ENCODE data around the gene HS6ST1. TPM values are rescaled to one million over a fixed set of nuclear protein-coding genes. Genes with fewer than 3 reads are reported as not detected.

The HS6ST1 gene
- total RNA-seq, 2 experiments from 2014 or later: 9.1 to 9.6 TPM

DNA sequence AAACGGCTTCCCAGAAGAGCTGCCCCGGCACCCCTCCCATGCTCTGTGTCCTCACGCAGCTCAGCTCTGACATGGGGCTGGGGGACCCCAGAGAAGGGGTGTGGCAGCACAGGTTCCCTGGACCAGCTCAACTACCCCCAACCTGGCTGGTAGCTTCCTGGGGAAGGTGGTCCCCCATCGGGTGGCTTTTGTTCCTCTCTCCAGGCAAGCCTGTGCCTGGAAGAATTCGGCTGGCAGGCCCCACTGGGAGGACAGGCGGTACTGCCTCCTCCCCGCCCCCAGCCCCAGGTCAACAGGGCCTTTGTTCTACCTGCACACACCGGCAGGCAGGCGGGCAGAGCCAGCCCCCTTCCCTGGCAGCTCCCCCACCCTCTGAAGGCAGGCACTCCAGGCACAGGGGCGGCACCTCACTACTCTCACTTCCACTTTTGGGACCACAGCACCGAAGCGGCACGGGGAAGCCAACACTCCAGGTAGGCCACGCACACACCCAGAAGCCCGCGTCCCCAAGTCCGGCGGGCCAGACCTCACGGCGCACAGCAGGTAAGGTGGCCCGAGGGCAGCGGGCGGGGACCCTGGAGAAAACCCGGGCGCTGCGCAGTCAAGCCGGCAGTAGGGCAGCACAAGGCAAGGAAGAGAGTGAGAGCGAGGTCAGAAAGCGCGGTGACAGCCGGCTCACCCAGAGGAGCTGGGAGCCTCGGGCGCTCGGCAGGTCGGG lies 1.3 kb downstream of the HS6ST1 start:
- CTCF ChIA-PET: no interaction called here
- Mint-ChIP-seq H3K27ac (no peak overlapping the region), H3K4me1 (ENCODE audit: low read depth) (peaks cover 40% of the 10 kb centered on the region), H3K36me3 (no peaks in the 10 kb centered on the region), H3K9me3 (no peaks in the 10 kb centered on the region), H3K27me3 (no peaks in the 10 kb centered on the region), H3K4me3 (peak overlapping the region; percentile 79)
- peak; percentile 40 for DNase-seq
- intact Hi-C loops (cut with micrococcal nuclease): loop anchor here (5.0 kb wide), 2 partner anchors 140 to 290 kb away; partner anchors contain the start of gene SAP130
- POLR2A ChIA-PET: interaction anchor here (1.1 kb wide), 1 partner anchor 8 kb away, joined by 3 read pairs; no protein-coding TSS in a partner anchor

- H3K27me3 Mint-ChIP-seq: no peaks in the 10 kb centered on the region
- ChIA-PET POLR2A (interaction anchor here (1.1 kb wide), 1 partner anchor 9 kb away, joined by 3 read pairs; no protein-coding TSS in a partner anchor), CTCF (no interaction called here)
- intact Hi-C loops (cut with micrococcal nuclease): loop anchor here (5.0 kb wide), 2 partner anchors 139 to 289 kb away; partner anchors contain the start of gene SAP130
- H3K4me1 Mint-ChIP-seq (ENCODE audit: low read depth): peaks cover 40% of the 10 kb centered on the region
- no peaks in the 10 kb centered on the region for H3K9me3 Mint-ChIP-seq
- H3K4me3 Mint-ChIP-seq: peak overlapping the region; percentile 79
- peak; percentile 8 for DNase-seq
- no peak overlapping the region for H3K27ac Mint-ChIP-seq
- no peaks in the 10 kb centered on the region for H3K36me3 Mint-ChIP-seq
These were observed 1.9 kb downstream of the HS6ST1 start for GRCh38 chr2:128316777-128317180.

GRCh38 chr2:128315829-128316776 lies 2.6 kb downstream of the HS6ST1 start:
- no peak overlapping the region for H3K27ac Mint-ChIP-seq
- peaks cover 35% of the 10 kb centered on the region for H3K4me1 Mint-ChIP-seq (ENCODE audit: low read depth)
- no peaks in the 10 kb centered on the region for H3K36me3 Mint-ChIP-seq
- ChIA-PET CTCF (interaction anchor here (0.6 kb wide), 1 partner anchor 252 kb away, joined by 5 read pairs; no protein-coding TSS in a partner anchor), POLR2A (no interaction called here)
- intact Hi-C loops (cut with micrococcal nuclease): loop anchor here (5.0 kb wide), 2 partner anchors 139 to 289 kb away; partner anchors contain the start of gene SAP130
- H3K27me3 Mint-ChIP-seq: no peaks in the 10 kb centered on the region
- DNase-seq: peak; percentile 8
- no peaks in the 10 kb centered on the region for H3K9me3 Mint-ChIP-seq
- peak overlapping the region; percentile 79 for H3K4me3 Mint-ChIP-seq

DNA sequence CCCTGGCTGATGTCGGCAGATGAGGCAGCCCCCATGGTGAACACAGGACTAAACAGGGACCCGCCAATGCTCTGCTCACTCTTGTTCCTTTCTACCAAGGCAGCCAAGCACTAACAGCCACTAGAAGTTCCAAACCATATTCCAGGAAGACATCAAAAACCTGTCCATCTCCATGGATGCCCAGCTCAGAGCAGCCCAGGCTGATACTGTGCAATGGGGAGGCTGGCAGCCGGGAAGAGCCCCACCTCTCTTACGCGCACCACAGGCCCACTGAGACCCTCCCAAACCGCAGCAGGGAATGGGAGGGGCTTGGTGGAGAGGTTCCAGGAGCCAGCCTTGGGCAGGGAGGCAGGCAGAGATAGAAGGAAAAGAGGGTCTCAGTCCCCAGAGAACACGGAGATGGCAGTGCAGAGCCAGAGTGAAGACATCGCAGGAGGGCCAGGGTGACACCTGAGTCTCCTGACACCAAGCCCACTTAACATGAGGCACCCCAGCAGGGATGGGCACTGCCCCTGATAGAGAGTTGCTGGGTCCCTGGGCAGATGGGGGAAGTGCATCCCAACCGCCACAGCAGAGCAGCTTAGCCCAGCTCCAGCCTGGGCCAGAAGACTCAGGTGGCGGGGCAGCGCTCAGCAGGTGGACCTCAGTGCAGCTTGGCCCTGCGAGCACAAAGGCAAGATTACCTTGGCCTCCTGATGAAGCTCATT lies 3.4 kb downstream of the HS6ST1 start:
- Mint-ChIP-seq H3K4me3 (no peak overlapping the region), H3K27ac (no peak overlapping the region), H3K9me3 (no peaks in the 10 kb centered on the region), H3K4me1 (ENCODE audit: low read depth) (peaks cover 37% of the 10 kb centered on the region), H3K36me3 (no peaks in the 10 kb centered on the region), H3K27me3 (no peaks in the 10 kb centered on the region)
- intact Hi-C loops (cut with micrococcal nuclease): loop anchor here (5.0 kb wide), 2 partner anchors 138 to 288 kb away; partner anchors contain the start of gene SAP130
- CTCF ChIA-PET: interaction anchor here (0.6 kb wide), 1 partner anchor 251 kb away, joined by 5 read pairs; no protein-coding TSS in a partner anchor
- POLR2A ChIA-PET: no interaction called here
- peak; percentile 6 for DNase-seq

DNA sequence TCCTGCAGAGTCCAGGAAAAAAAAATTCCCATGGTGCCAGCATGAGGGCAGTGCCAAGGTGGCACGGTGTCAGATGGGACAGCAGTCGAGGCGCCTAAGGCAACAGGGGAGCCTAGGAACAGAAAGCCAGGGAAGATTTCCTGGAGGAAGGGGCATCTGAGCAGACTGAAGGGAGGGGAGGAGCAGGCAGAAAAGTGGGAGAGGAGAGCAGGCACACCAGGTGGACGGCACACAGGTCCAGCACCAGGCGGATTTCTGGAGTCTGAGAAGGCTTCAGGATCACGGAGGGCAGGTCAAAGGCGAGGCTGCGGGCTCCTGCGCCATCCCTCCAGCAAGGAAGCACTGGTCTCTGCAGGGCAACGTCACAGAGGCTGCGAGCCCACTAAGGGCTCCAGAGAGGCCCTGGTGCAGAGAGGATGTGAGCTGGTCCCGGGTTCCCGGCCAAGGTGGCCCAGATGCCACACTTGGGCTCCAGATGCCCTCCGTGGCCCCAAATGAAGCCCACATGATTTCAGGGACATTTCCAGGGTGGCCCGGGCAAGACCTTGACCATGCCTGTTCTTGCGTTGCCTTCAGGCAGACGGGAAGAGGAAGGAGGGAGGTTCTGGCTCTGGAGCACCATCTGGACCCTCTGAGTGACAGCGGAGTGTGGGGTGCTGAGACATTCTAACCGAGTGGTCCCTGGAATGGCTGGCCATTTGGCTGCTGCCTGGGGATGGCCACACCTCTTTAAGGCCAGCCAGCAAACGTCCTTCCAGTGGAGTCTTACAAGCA lies 4.1 kb downstream of the HS6ST1 start:
- no peak overlapping the region for H3K4me3 Mint-ChIP-seq
- intact Hi-C loops (cut with micrococcal nuclease): loop anchor here (5.0 kb wide), 2 partner anchors 137 to 287 kb away; partner anchors contain the start of gene SAP130

GRCh38 chr2:128313931-128314347 lies 4.7 kb downstream of the HS6ST1 start:
- ChIA-PET CTCF (no interaction called here), POLR2A (no interaction called here)
- H3K9me3 Mint-ChIP-seq: no peaks in the 10 kb centered on the region
- H3K27me3 Mint-ChIP-seq: no peaks in the 10 kb centered on the region
- H3K36me3 Mint-ChIP-seq: no peaks in the 10 kb centered on the region
- DNase-seq: peak; percentile 6
- no peak overlapping the region for H3K27ac Mint-ChIP-seq
- no peak overlapping the region for H3K4me3 Mint-ChIP-seq
- intact Hi-C loops (cut with micrococcal nuclease): no loop called here
- peaks cover 37% of the 10 kb centered on the region for H3K4me1 Mint-ChIP-seq (ENCODE audit: low read depth)

More for the DNA sequence above, 4.1 kb downstream of the HS6ST1 start:
- Mint-ChIP-seq H3K9me3 (no peaks in the 10 kb centered on the region), H3K27me3 (no peaks in the 10 kb centered on the region), H3K4me1 (ENCODE audit: low read depth) (peaks cover 37% of the 10 kb centered on the region), H3K36me3 (no peaks in the 10 kb centered on the region), H3K27ac (no peak overlapping the region)
- ChIA-PET CTCF (no interaction called here), POLR2A (no interaction called here)
- peak; percentile 6 for DNase-seq

DNA sequence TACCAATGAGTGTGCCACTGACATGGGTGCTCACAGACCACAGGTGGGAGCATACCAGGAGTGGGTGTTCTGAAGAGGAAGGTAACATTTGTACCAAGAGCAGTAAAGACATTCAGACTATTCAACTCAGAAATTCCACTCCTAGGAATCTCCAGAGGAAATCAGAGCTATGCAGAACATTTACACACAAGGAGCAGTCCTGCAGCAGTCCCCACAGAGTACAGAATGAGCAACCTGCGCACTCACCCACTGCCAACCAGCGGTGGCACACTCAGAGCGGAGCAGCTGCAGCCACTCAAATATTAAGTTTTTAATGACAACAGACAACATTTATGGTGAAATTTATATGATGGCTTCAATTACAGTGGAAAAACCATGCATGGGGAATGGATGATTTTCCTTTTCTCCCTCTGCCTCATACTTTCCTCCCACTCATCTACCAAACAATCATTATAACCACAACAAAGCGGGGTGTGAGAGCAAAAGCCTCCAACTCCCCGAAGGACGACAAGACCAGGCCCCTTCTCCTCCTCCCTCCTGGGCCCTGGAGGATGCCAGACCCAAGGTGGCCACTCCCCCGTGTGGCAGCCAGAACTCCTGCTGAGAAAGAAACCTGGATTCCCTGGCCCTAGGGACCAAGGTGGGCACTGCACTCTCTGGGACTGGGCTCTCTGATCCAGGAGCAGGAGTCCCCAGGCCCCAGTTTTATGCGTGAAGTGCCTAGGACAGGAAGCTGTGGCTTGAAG lies 5.4 kb downstream of the HS6ST1 start:
- H3K4me3 Mint-ChIP-seq: no peak overlapping the region
- H3K27ac Mint-ChIP-seq: no peak overlapping the region
- ChIA-PET POLR2A (interaction anchor here (0.6 kb wide), 1 partner anchor 174 kb away, joined by 3 read pairs; no protein-coding TSS in a partner anchor), CTCF (no interaction called here)
- H3K36me3 Mint-ChIP-seq: no peaks in the 10 kb centered on the region
- intact Hi-C loops (cut with micrococcal nuclease): no loop called here
- no peaks in the 10 kb centered on the region for H3K27me3 Mint-ChIP-seq
- DNase-seq: peak; percentile 25
- peaks cover 37% of the 10 kb centered on the region for H3K4me1 Mint-ChIP-seq (ENCODE audit: low read depth)
- H3K9me3 Mint-ChIP-seq: no peaks in the 10 kb centered on the region

- intact Hi-C loops (cut with micrococcal nuclease): no loop called here
- ChIA-PET CTCF (no interaction called here), POLR2A (interaction anchor here (0.6 kb wide), 1 partner anchor 173 kb away, joined by 3 read pairs; no protein-coding TSS in a partner anchor)
- no peaks in the 10 kb centered on the region for H3K27me3 Mint-ChIP-seq
- peaks cover 37% of the 10 kb centered on the region for H3K4me1 Mint-ChIP-seq (ENCODE audit: low read depth)
- DNase-seq: peak; percentile 5
- H3K36me3 Mint-ChIP-seq: no peaks in the 10 kb centered on the region
- no peaks in the 10 kb centered on the region for H3K9me3 Mint-ChIP-seq
- H3K4me3 Mint-ChIP-seq: no peak overlapping the region
- no peak overlapping the region for H3K27ac Mint-ChIP-seq
These were observed 6.3 kb downstream of the HS6ST1 start for GRCh38 chr2:128312411-128312810.

DNA sequence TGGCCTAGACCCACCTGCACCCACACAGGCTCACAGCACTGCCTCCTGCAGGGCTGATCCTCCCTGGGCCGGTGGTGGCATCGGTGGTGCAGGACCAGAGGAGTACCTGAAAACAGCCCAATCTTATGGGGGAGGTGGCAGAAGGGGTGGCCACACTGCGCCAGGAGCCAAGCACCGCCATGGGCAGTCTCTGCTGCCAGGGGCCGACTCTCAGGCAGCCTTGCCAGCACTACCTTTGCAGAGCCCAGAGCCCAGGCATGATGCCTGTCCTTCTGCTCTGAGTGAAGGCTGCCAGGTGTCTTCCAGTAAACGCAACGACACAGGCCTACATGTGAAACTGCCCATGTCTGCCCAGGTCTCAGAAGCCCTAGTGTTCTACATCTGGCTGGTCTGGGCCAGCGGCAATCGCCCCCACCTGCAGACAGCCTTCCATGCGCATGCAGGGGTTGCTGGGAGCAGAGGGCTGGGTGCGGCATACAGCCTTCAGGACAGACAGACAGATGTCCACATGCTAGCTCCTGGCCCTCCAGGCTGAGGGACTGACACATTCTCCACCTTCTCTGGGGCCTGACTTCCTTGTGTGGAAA lies 6.8 kb downstream of the HS6ST1 start:
- no peaks in the 10 kb centered on the region for H3K27me3 Mint-ChIP-seq
- intact Hi-C loops (cut with micrococcal nuclease): no loop called here

GRCh38 chr2:128311216-128311754 lies 7.4 kb downstream of the HS6ST1 start:
- H3K27me3 Mint-ChIP-seq: no peaks in the 10 kb centered on the region

More for the DNA sequence above, 6.8 kb downstream of the HS6ST1 start:
- CTCF ChIA-PET: no interaction called here
- DNase-seq: peak; percentile 5
- Mint-ChIP-seq H3K9me3 (no peaks in the 10 kb centered on the region), H3K27ac (no peak overlapping the region), H3K4me1 (ENCODE audit: low read depth) (peaks cover 36% of the 10 kb centered on the region), H3K36me3 (no peaks in the 10 kb centered on the region), H3K4me3 (no peak overlapping the region)
- POLR2A ChIA-PET: no interaction called here

More at GRCh38 chr2:128311216-128311754, 7.4 kb downstream of the HS6ST1 start:
- intact Hi-C loops (cut with micrococcal nuclease): no loop called here
- peaks cover 30% of the 10 kb centered on the region for H3K4me1 Mint-ChIP-seq (ENCODE audit: low read depth)
- peak; percentile 6 for DNase-seq
- ChIA-PET POLR2A (no interaction called here), CTCF (no interaction called here)
- H3K36me3 Mint-ChIP-seq: no peaks in the 10 kb centered on the region
- H3K27ac Mint-ChIP-seq: no peak overlapping the region
- H3K9me3 Mint-ChIP-seq: no peaks in the 10 kb centered on the region
- no peak overlapping the region for H3K4me3 Mint-ChIP-seq
